ENCODE results near the gene MBD3.
"Not testable (repeated sequence)": the region's sequence is repeated elsewhere in the genome, so short reads cannot be mapped to it uniquely, and the experiment has no call there.

MBD3 gene

GRCh38 chr19:1592755-1593500 is at the start of gene MBD3:
MBD3 (minus strand) TSS chr19:1592865; CDS start chr19:1592631, 234 bp downstream.
- no peak for FAIRE-seq
- peak; percentile 59 for TF ChIP-seq POLR2A (IDR thresholded peaks at IDR 0.05; ENCODE audit: low read depth, low read length)
- DNase-seq (ENCODE audit: insufficient read length, low spot score): peak; percentile 98

- not testable (repeated sequence) for FAIRE-seq; DNase-seq (ENCODE audit: insufficient read length, low spot score)
Observed at GRCh38 chr19:1640893-1641448, 48.3 kb upstream of the MBD3 start.

- no peak for FAIRE-seq
- DNase-seq (ENCODE audit: insufficient read length, low spot score): no peak
Observed at GRCh38 chr19:1636325-1637236, 43.9 kb upstream of the MBD3 start.

GRCh38 chr19:1634938-1635243 is 42.2 kb upstream of the MBD3 start:
- DNase-seq (ENCODE audit: insufficient read length, low spot score) (no peak), FAIRE-seq (no peak)
- no peak for TF ChIP-seq POLR2A (IDR thresholded peaks at IDR 0.05; ENCODE audit: low read depth, low read length)

More at GRCh38 chr19:1636325-1637236, 43.9 kb upstream of the MBD3 start:
- TF ChIP-seq POLR2A (IDR thresholded peaks at IDR 0.05; ENCODE audit: low read depth, low read length): no peak

GRCh38 chr19:1634242-1634937 is 41.7 kb upstream of the MBD3 start:
- TF ChIP-seq POLR2A (IDR thresholded peaks at IDR 0.05; ENCODE audit: low read depth, low read length): no peak
- FAIRE-seq (no peak), DNase-seq (ENCODE audit: insufficient read length, low spot score) (no peak)

- no peak for FAIRE-seq
- no peak for TF ChIP-seq POLR2A (IDR thresholded peaks at IDR 0.05; ENCODE audit: low read depth, low read length)
- DNase-seq (ENCODE audit: insufficient read length, low spot score): no peak
Observed at GRCh38 chr19:1633269-1633826, 40.7 kb upstream of the MBD3 start.

- no peak for TF ChIP-seq POLR2A (IDR thresholded peaks at IDR 0.05; ENCODE audit: low read depth, low read length)
- FAIRE-seq: no peak
- DNase-seq (ENCODE audit: insufficient read length, low spot score): no peak
Observed at GRCh38 chr19:1632462-1633268, 40.0 kb upstream of the MBD3 start.

GRCh38 chr19:1631557-1632100 is 39.0 kb upstream of the MBD3 start:
- FAIRE-seq (no peak), DNase-seq (ENCODE audit: insufficient read length, low spot score) (no peak)
- no peak for TF ChIP-seq POLR2A (IDR thresholded peaks at IDR 0.05; ENCODE audit: low read depth, low read length)

GRCh38 chr19:1630811-1631210 is 38.1 kb upstream of the MBD3 start:
- no peak for TF ChIP-seq POLR2A (IDR thresholded peaks at IDR 0.05; ENCODE audit: low read depth, low read length)
- DNase-seq (ENCODE audit: insufficient read length, low spot score) (no peak), FAIRE-seq (no peak)

- no peak for TF ChIP-seq POLR2A (IDR thresholded peaks at IDR 0.05; ENCODE audit: low read depth, low read length)
- no peak for FAIRE-seq
- no peak for DNase-seq (ENCODE audit: insufficient read length, low spot score)
Observed at GRCh38 chr19:1630012-1630411, 37.3 kb upstream of the MBD3 start.

GRCh38 chr19:1629256-1629808 is 36.7 kb upstream of the MBD3 start:
- TF ChIP-seq POLR2A (IDR thresholded peaks at IDR 0.05; ENCODE audit: low read depth, low read length): no peak
- FAIRE-seq (no peak), DNase-seq (ENCODE audit: insufficient read length, low spot score) (no peak)

- DNase-seq (ENCODE audit: insufficient read length, low spot score) (no peak), FAIRE-seq (no peak)
- no peak for TF ChIP-seq POLR2A (IDR thresholded peaks at IDR 0.05; ENCODE audit: low read depth, low read length)
Observed at GRCh38 chr19:1627194-1627593, 34.5 kb upstream of the MBD3 start.

Measured in H54 (cell line).